ENCODE results near the gene SCN2B. TPM values are rescaled to one million over a fixed set of nuclear protein-coding genes. Genes with fewer than 3 reads are reported as not detected.

SCN2B gene
- total and polyA plus RNA-seq, 2 donors, result 0.79 to 2.7 TPM

DNA sequence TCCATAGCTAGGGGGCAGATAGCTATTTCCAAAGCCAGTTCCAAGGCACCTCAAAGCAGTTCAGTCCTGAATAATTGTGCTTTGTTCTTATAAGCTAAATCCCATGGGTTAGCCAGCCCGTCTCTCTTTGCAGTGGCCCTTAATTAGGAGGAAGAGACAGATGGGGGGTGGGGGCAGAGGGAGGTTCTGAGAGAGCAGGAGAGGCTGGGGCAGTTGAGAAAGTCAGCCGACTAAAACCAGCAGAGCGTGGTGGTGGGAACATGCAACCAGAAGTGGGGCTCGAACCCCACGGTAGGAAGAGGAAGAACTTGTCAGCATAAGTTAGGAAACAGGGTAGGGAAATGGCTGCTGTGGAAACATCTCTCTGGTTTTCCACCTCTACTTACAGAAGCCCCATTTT lies 12.9 kb downstream of the SCN2B start:
- no peak overlapping the region for H3K4me3 ChIP-seq (ENCODE audit: low read depth, low read length)
- no peak overlapping the region for H3K27ac ChIP-seq (ENCODE audit: low read depth)
- no peaks in the 10 kb centered on the region for H3K36me3 ChIP-seq (ENCODE audit: insufficient read depth)
- 73% methylated on average over 5 of the region's 5 CpGs for WGBS
- no peaks in the 10 kb centered on the region for H3K4me1 ChIP-seq (ENCODE audit: insufficient read depth)
- no peak for DNase-seq (ENCODE audit: extremely low spot score)

DNA sequence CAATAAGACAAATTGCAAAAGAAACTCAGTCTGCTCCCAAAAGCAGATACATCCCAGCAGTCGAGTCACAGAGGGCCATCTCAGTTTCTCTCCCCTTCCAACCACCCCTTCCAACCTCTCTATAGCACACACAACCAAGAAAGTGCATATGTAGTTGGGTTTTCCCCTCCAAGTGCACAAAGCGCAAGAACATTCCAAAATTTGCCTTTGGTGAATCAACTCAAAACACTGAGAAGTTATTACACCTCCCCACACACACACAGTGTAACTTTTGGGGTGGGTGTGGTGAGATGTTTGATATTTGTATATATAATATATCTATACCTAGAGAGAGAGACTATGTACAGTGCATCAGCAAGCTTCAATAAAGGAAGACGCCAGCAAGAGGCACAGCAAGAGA lies 13.6 kb downstream of the SCN2B start:
- Histone ChIP-seq H3K4me3 (ENCODE audit: low read depth, low read length) (no peak overlapping the region), H3K36me3 (ENCODE audit: insufficient read depth) (no peaks in the 10 kb centered on the region), H3K27ac (ENCODE audit: low read depth) (no peak overlapping the region), H3K4me1 (ENCODE audit: insufficient read depth) (no peaks in the 10 kb centered on the region)
- 78% methylated on average over 3 of the region's 3 CpGs for WGBS
- no peak for DNase-seq (ENCODE audit: extremely low spot score)

DNA sequence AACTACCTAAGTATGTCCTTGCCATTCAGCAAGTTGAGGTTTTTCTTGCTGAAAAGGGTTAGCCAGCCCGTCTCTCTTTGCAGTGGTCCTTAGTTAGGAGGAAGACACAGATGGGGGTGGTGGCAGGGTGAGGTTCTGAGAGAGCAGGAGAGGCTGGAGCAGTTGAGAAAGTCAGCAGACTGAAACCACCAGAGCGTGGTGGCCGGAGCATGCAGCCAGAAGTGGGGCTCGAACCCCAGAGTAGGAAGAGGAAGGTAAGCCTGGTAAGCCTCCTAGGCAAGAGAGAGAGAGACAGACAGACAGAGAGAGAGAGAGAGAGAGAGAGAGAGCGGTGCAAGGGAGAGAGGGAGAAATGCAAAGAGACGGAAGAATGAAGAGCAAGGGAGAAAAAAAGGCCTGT lies 14.7 kb downstream of the SCN2B start:
- DNase-seq (ENCODE audit: extremely low spot score), result no peak
- WGBS, result 81% methylated on average over 6 of the region's 6 CpGs
- H3K36me3 ChIP-seq (ENCODE audit: insufficient read depth), result no peaks in the 10 kb centered on the region
- no peaks in the 10 kb centered on the region for H3K4me1 ChIP-seq (ENCODE audit: insufficient read depth)
- H3K27ac ChIP-seq (ENCODE audit: low read depth), result no peak overlapping the region
- H3K4me3 ChIP-seq (ENCODE audit: low read depth, low read length), result no peak overlapping the region

DNA sequence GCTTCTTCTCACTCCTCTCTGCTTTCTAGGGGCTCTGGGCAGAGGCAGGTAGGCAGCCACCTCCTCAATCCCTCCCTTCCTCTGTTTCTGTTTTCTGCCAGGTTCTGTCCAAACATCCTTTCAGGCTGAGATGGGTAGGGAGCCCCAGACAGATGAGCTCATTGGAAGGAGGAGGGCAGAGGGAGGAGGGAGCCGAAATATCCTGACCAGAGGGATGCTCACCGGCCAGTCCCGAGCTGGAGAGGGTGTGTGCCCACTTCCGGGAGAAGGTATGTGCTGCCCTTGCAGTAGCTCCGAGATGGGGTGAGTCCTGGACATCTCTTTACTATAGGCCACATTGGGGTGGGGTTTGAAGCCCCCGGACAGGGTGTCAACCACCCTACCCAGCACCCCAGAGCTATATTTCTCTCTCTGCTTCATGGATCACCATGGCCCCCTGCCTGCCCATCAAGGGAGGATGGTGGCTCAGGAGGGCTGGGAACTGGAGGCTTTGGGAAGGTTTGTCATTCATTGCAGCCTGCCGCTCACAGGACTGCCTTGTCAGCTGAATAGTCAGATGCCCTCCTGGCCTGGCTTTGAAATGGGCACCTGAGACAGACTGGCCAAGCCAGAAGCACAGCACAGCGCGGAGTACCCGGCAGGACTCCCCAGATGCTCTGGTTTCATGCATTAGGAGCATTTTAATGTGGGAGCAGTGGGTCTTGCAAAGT lies 19.1 kb downstream of the SCN2B start:
- 46% methylated on average over 10 of the region's 10 CpGs for WGBS
- no peaks in the 10 kb centered on the region for H3K36me3 ChIP-seq (ENCODE audit: insufficient read depth)
- no peak for DNase-seq (ENCODE audit: extremely low spot score)
- no peak overlapping the region for H3K4me3 ChIP-seq (ENCODE audit: low read depth, low read length)
- no peaks in the 10 kb centered on the region for H3K4me1 ChIP-seq (ENCODE audit: insufficient read depth)
- no peak overlapping the region for H3K27ac ChIP-seq (ENCODE audit: low read depth)

DNA sequence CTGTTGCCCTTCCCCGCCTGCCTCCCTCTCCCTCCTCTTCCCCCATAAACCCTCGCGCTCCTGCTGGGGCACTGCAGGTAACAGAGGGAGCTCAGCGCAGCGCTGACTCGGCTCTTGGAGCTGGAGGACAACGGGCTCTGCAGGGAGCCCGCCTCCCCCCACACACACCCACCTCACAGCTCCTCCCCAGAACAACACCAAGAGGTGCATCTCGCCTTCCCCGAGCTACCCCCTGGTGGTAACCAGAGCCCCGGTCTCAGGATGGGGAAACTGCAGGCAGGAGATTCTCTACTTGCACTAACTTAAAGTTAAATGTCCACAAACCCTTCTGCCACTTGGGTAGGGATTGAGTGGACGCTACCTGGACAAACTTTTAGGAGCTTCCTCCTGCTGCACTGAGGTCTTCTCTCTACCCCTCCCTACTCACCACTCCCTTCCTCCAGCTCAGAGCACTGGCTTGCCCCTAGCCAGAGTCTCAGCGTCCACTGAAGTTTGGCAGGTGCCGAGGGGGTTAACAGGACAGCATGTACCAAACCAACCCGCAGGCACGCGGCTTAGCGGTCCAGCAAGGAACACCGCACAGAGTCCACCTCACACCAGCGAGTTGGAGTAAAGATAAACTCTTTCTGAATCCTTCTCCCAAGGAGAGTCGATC lies 19.8 kb downstream of the SCN2B start:
- no peak overlapping the region for H3K4me3 ChIP-seq (ENCODE audit: low read depth, low read length)
- no peaks in the 10 kb centered on the region for H3K4me1 ChIP-seq (ENCODE audit: insufficient read depth)
- no peak for DNase-seq (ENCODE audit: extremely low spot score)
- no peak overlapping the region for H3K27ac ChIP-seq (ENCODE audit: low read depth)
- no peaks in the 10 kb centered on the region for H3K36me3 ChIP-seq (ENCODE audit: insufficient read depth)
- WGBS, result 8% methylated on average over 21 of the region's 21 CpGs

DNA sequence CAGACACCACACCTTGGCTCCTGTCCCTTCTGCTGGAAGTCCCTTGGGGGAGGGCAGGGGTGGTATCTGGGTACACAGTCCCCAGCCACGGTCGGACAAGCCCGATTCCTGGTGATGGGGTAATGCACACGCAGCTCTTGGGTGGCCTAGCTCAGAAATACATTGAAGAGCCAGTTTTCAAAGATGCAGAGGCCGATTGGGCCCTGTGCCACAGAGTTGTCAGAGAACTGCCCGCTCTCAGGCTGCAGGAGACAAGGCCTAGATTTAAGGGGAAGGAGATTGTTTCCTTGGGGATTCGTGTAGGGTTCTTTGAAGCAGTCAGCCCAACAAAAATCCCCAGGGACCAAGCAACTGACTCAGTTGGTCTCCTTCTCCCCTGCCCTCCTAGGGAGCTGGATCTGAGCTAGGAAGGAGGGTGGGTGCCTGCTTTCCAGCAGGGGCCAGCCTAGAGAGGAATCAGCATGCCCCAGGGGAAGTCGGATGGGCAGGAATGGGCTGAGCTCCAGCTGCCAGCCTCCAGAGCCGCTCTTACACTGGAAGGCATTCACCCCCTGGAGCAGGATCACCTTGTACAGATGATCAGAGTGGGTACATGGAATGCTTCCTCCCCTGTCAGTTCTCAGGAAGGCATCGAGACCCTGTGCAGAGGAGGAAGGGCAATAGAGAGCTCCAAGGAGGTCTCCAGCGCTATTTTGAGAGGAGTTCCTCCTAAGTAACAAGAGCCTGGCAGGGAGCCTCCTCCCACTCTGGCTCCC lies 20.5 kb downstream of the SCN2B start:
- H3K27ac ChIP-seq (ENCODE audit: low read depth), result no peak overlapping the region
- H3K4me3 ChIP-seq (ENCODE audit: low read depth, low read length), result no peak overlapping the region
- H3K36me3 ChIP-seq (ENCODE audit: insufficient read depth), result no peaks in the 10 kb centered on the region
- DNase-seq (ENCODE audit: extremely low spot score), result no peak
- WGBS, result 56% methylated on average over 11 of the region's 11 CpGs
- no peaks in the 10 kb centered on the region for H3K4me1 ChIP-seq (ENCODE audit: insufficient read depth)

DNA sequence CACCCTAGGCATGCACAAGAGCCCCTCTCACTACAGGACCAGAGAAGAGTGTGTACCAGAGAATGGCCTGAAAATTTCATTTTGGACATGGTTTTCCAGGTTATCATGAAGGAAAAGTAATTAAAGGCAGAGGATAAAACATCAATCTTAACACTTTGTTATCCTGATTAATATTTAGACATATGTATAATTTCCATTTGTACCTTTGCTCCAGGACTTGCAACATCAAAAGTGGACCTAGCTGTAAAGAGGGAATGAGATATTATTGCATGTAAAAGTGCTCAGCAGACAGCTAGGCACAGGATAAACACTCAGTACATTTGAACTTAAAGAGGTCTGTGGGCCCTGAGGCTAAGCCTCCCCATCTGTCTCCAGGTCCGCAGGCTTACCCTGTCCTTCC lies 21.8 kb downstream of the SCN2B start:
- 94% methylated on average over 1 of the region's 1 CpG for WGBS
- no peak overlapping the region for H3K4me3 ChIP-seq (ENCODE audit: low read depth, low read length)
- no peak overlapping the region for H3K27ac ChIP-seq (ENCODE audit: low read depth)
- DNase-seq (ENCODE audit: extremely low spot score), result no peak
- no peaks in the 10 kb centered on the region for H3K36me3 ChIP-seq (ENCODE audit: insufficient read depth)
- H3K4me1 ChIP-seq (ENCODE audit: insufficient read depth), result no peaks in the 10 kb centered on the region

DNA sequence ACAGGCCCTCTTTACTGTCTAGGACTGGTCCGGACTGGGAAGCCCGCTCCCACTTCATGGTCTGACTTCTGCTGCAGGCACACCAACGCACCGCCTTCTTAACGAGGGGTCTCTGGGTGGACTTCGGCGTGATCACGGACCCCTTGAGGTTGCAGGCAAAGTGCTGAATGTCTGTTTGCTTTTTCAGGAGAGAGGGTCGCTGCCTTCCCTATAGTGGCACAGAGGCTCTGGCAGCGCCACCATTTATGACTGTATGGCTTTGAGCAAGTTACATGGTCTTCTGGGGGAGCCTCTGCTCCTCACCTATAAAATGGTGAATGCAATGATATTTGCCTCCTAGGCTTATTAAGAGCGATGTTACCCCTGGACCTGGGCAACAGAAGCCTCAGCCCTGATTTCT lies 22.5 kb downstream of the SCN2B start:
- no peak for DNase-seq (ENCODE audit: extremely low spot score)
- WGBS, result 86% methylated on average over 11 of the region's 11 CpGs
- no peaks in the 10 kb centered on the region for H3K36me3 ChIP-seq (ENCODE audit: insufficient read depth)
- no peak overlapping the region for H3K4me3 ChIP-seq (ENCODE audit: low read depth, low read length)
- H3K27ac ChIP-seq (ENCODE audit: low read depth), result no peak overlapping the region
- no peaks in the 10 kb centered on the region for H3K4me1 ChIP-seq (ENCODE audit: insufficient read depth)

DNA sequence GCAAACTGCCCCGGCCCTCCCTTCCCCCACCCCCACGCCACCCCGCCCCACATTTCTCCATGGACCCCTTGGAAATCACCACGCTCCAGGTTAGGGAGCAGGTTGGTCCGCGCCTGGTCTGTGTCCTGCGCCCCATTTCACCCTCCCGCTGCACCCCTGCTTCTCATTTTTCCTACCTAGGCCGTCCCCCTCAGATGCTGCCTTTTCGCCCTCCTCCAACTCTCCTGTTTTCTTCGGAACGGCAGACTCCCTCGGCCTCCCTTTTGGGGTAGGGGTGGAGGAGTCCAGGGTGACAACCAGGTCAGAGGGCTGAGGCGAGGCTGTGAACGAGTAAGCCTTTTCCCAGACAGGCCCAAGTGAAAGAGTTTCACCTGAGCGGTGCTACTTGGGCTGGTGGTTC lies 22.9 kb downstream of the SCN2B start:
- DNase-seq (ENCODE audit: extremely low spot score), result no peak
- Histone ChIP-seq H3K27ac (ENCODE audit: low read depth) (no peak overlapping the region), H3K4me1 (ENCODE audit: insufficient read depth) (no peaks in the 10 kb centered on the region), H3K4me3 (ENCODE audit: low read depth, low read length) (no peak overlapping the region), H3K36me3 (ENCODE audit: insufficient read depth) (no peaks in the 10 kb centered on the region)
- 35% methylated on average over 16 of the region's 16 CpGs for WGBS

DNA sequence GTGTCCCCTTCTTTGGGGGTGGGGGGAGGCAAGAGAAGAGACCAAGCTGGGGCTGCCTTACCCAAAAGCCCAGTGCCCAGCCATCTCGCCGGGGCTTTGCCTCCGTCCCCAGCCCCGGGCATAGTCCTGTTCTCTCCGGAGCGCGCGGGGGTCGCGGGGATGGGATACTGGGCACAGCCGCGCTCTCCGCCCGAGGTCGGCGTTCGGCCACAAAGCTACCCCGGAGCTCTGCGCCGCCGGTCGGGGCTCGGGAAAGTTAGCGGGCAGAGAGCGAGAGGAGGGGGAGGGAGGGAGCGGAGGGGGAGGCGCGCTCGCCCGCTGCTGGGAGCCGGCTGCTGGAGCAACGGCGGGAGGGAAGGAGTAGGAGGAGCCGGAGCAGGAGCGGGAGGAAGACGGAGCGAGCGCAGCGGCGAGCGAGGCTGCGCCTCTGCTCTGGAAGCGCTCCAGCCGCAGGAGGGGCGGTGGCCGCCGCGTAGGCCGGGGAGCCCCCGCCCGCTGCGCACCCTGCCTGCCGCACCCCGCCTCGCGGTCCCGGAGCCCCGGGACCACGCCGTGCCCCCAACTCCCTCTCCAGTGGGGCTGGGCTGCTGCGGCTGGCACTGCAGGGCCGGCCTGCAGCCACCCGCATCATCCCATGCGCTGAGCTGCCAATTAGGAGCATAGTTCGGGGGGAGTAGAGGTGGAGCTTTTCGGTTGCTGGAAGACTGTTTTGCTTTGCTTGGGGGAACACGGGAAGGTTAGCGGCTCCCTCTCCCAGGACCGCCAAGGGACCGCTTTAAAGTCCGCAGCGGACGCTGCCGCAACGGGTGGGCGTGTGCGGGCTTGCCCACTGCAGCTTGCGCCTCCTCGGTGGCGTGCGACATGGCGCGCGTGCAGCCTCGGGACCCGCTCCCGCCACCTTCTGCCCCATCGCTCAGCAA lies 23.6 kb downstream of the SCN2B start, which contains the start of gene SCN4B:
SCN4B (minus strand) TSS at position 272 of the 920 bp plus-strand sequence; CDS start at position 122, 150 bp downstream.
- H3K36me3 ChIP-seq (ENCODE audit: insufficient read depth), result no peaks in the 10 kb centered on the region
- DNase-seq (ENCODE audit: extremely low spot score), result no peak
- H3K4me3 ChIP-seq (ENCODE audit: low read depth, low read length), result peak within 1 kb of the TSS; percentile 44
- H3K27ac ChIP-seq (ENCODE audit: low read depth), result no peak within 1 kb of the TSS
- H3K4me1 ChIP-seq (ENCODE audit: insufficient read depth), result no peaks in the 10 kb centered on the region
- WGBS, result under 1% methylated on average over 88 of the region's 88 CpGs

DNA sequence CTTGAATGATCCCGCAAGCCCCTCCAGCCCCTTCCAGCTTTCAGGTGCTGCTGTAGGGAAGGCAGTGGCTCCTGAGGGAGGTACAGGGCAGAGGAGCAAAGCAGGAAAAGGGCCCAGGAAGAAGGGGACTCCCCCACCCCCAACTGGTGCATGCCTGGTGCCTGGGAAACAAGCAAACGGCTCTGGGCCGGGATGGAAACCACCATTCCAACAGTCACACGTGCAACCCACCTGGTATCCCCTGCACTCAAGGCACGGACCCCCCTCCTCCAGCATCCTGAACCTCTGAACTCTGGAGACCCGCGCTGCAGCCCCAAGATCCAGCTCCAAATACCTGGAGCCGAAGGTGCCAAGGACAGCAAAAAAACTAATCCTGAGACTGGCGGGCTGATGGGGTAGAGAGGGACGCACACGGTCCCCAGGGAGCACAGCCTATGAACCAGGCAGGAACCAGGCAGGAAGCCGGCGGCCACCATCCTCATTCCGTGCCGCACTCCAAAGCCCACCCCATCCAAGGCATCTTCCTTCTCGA lies 24.4 kb downstream of the SCN2B start:
- H3K36me3 ChIP-seq (ENCODE audit: insufficient read depth), result no peaks in the 10 kb centered on the region
- 14% methylated on average over 16 of the region's 16 CpGs for WGBS
- H3K4me1 ChIP-seq (ENCODE audit: insufficient read depth), result no peaks in the 10 kb centered on the region
- H3K4me3 ChIP-seq (ENCODE audit: low read depth, low read length), result peak overlapping the region; percentile 44
- no peak for DNase-seq (ENCODE audit: extremely low spot score)
- H3K27ac ChIP-seq (ENCODE audit: low read depth), result no peak overlapping the region

DNA sequence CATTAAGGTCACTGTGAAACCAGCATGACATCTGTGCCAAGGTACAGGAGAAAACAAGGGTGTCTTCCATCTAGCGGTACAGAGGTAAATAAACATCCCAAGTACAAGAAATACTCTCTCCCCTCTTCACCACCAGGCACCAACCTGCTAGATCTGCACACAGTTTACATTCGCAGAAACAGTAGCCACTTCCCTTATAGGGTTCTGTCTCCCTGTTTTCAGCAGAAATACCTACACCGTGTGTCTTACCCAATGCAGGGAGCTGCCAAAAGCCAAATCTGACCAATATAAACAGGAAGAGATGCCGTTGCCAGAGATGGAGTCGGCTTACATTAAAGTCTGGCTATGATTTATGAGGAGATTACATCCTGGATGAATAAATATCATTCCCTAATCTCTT lies 25.0 kb downstream of the SCN2B start:
- Histone ChIP-seq H3K4me1 (ENCODE audit: insufficient read depth) (no peaks in the 10 kb centered on the region), H3K27ac (ENCODE audit: low read depth) (no peak overlapping the region), H3K36me3 (ENCODE audit: insufficient read depth) (no peaks in the 10 kb centered on the region), H3K4me3 (ENCODE audit: low read depth, low read length) (no peak overlapping the region)
- DNase-seq (ENCODE audit: extremely low spot score), result no peak
- 28% methylated on average over 5 of the region's 5 CpGs for WGBS

DNA sequence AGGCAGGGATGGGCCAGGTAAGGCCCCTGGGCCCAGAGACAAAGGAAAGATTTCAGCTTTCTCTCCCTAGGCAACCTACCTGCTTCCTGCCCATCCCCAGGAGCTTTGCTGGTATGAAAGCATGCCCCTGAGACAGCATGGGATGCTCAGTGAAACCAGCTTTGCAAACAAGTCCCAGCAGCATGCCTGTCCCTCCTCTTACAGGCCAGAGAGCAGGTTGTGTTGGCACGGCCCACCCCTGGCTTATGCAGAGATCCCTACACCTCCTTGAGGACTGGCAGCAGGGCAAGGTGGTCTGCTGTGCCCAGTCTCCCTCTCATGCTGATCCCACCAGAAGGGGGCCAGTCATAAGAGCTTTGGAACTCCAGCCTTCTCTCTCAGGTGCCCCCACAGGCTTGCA lies 26.9 kb downstream of the SCN2B start:
- DNase-seq (ENCODE audit: extremely low spot score), result no peak
- Histone ChIP-seq H3K27ac (ENCODE audit: low read depth) (no peak overlapping the region), H3K36me3 (ENCODE audit: insufficient read depth) (no peaks in the 10 kb centered on the region), H3K4me1 (ENCODE audit: insufficient read depth) (no peaks in the 10 kb centered on the region), H3K4me3 (ENCODE audit: low read depth, low read length) (no peak overlapping the region)
- WGBS, result 86% methylated on average over 1 of the region's 1 CpG
